ENCODE data around the gene PARD3B.

Gene PARD3B

GRCh38 chr2:205375461-205376448 is 830.5 kb downstream of the PARD3B start:
- DNase-seq = no peak

DNA sequence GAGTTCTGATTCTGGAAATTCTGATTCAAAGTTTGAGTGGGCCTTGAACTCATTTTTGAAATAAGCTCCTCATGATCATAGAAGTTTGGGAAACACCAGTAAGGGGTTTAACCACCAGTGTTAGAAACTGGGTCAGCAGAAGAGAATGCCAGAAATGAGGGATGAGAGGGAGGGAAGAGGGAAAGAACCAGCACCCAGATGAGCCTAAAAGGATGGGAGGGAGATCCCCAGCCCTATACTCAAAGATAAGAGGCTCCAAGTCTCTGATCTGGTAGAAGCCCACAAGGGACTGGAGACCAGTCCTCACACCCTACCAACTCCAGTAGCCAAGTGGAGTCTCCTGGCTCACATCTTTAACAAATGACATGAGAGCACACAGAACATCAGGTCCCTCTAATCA is 832.0 kb downstream of the PARD3B start:
- DNase-seq = no peak

DNA sequence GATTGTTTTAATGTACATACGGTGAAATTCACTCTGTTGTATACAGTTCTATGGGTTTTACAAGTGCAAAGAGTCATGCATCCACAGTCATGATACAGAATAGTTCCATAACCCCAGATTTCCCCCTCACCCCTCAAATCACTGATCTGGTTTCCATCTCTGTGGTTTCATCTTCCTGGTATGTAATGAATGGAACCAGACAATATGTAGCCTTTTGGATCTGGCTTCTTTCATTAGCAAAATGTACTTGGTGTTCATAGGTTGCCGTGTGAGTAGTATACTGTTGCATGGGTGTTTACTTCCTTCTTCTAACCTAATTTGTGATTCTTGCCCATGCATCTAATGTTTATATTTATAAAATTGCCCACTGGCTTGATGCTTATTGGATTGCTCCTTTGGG is 838.3 kb downstream of the PARD3B start:
- no peak for DNase-seq

GRCh38 chr2:205386109-205386508 is 840.8 kb downstream of the PARD3B start:
- no peak for DNase-seq

DNA sequence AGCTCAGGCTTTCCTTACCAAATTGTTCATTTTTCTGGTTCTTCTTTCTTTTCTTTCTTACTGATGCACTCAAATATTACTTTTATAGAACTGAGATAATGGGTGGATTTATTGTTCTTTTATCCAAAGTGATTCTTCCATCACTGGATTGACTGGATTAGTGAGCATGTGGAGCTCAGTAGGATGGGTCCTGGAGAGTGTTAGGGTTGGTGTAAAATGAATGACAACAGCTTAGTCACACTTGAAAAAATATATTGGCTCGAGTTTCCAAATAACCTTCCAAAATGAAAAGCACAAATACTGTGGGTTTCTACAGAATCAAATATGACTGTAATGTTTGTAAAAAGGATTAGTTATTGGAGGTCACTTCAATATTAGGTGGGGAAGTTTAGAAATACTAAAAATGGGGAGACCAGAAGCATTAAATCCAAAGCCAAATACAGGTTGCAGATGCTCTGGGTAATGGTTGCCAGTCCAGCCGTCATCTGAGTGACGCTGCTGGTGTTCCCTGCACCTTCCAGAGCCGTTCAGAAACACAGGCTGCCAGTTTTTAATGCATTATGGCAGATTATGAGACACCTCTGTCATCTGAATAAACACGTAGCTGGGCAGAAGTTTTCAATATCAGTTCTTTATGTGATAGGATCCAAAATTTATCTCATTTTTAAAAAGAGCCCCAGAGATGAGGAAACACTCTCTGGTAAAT is 842.2 kb downstream of the PARD3B start:
- no peak for DNase-seq

DNA sequence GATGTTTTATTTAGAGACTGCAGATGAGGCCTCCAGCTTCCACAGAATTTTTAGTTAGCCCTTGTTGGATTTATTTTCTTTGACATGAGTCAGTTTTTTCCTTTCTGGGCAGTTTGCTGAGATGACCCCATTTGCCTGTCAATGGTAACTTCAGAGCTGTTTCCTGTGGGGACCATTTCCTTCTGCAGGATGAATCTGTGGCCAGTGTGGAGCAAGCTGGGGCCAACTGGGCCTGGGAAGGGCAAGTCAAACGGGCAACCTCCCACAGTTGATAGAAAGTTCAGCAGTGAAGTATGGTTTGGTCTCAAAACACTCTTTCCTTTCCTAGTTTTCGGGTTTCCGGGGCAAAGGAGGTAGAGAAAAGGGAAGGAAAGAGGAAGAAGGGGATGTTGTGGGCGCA is 845.6 kb downstream of the PARD3B start:
- no peak for DNase-seq

DNA sequence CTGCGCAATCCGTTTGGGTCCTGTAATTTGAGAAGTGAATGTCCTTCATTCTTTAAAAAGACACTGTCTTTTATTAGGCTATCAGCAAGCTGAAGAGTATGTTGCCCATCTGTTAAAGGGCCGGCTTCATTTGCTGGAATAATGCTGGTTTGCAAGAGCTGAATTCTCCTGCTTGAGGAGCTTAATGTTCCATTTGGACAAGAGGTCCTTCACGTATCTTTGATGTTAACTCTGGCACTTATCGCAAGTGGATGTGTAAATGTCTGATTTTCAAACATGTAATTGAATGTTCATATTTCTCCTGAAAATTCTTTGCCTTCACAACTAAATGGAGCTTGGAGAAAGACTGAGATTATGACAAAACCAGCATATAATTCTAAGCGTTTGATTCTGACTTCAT is 856.2 kb downstream of the PARD3B start:
- DNase-seq = no peak

GRCh38 chr2:205402011-205402410 is 856.7 kb downstream of the PARD3B start:
- no peak for DNase-seq

- no peak for DNase-seq
These were observed 858.1 kb downstream of the PARD3B start for GRCh38 chr2:205403244-205403825.

GRCh38 chr2:205405194-205405593 is 859.9 kb downstream of the PARD3B start:
- no peak for DNase-seq

- DNase-seq = no peak
These were observed 860.5 kb downstream of the PARD3B start for GRCh38 chr2:205405752-205406151.

DNA sequence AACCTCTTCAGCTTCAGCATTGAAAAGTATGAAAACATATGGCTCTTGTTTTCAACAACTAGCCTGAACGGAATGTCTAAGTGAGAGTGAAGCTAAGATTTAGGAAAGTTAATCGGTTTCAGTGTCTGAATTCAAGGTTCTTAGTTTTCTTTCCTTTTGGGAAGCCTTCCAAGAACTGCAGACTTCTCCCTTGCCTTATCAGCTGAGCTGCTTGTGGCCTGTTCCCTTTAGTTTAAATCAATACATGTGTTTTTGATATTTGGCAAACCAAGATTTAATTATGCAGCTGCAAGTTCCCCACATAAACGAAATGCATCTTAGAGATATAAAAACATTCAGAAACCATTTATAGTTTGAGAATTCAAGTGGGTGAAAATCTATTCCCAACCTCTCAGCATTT is 862.7 kb downstream of the PARD3B start:
- DNase-seq = no peak

DNA sequence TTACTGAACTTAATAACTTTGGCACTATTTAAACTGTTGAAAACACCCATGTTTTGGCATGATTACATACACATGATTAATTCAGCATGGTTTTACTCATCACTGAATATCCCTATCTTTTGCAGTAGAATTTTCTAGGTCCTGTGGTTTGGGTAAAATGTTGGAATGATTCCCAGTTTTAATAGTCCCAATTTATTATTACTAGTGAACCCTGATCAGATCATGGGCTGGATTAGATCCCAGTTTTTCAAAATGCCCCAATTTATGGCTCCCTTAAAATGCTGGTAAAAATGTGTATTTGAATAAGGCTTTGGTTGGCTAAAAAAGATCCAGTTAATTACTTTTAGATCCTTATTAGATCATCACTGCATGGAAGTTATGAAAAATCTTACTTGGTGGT is 863.4 kb downstream of the PARD3B start:
- DNase-seq = no peak

DNA sequence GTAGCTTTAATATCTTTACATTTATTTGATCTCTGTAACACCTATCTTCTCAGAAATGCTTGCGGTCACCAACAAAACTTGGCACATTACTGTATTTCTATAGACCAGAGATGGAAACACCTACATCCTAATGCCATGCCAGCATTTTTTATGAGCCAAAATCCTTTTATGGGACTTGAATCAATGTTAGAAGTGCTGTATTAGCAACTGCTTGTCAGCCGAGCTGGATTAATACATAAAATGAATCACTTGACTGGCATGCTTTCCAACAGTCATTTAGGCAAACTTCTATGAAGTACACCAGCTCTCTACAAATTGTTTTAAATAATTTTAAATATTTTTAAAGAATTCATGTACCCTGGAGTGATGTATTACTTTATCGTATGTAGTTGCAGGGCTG is 864.1 kb downstream of the PARD3B start:
- DNase-seq = no peak

- DNase-seq = no peak
These were observed 866.3 kb downstream of the PARD3B start for GRCh38 chr2:205411558-205411957.

DNA sequence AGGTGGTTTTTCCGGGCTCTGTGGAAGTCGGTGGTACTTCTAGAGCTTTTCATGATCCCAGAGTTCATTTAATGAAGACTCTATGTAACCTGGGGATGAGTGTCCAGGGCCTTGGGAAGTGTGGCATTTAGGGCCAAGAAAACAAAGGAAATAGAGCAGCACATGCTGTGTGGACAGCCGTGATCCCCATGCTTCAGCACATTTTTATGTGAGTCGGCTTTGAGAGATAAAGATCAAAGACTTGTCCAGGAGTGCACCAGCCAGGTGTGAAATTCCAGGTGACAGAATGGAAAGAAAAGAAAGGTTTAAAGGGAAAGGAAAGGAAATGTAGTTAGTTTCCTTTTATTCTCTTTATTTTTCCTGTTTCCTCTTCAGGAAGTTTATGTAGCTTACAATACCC is 879.1 kb downstream of the PARD3B start:
- no peak for DNase-seq

DNA sequence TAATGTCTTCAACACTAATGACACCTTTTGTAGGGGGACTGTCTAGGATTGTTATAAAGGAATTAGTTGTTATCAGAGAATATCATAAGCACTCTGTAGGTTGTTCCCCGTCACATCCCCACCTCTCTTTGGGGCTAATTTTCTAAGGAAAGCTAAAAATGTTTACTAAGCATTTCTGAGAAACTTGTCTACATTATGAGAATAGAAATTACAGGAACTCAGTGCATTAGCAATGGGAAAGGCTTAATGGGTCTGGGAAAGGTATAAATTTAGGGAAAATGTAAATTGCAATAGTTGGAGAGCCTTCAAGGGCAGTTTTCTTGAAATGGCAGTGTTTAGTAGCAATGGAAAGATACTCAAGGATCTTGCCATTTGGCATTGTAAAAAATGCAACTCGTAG is 879.8 kb downstream of the PARD3B start:
- DNase-seq = no peak

GRCh38 chr2:205427112-205427511 is 881.8 kb downstream of the PARD3B start:
- DNase-seq = no peak

DNA sequence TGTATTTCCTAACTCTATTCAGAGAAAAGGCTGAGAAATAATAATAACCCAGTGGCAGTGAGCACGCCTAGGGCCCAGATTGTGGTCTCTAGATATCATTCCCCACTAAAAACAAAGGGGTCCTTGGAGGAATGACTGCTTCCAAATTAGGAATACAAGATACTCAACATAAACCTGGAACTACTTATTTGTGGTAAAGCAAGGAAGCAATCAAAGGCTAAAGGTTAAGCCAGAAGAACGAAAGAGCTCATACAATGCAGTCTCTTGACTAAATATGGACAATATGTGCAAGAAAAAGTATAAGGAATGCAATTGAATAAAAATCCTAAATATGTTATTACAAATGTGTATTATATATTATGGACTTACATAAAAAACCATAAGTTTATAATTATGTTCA is 883.5 kb downstream of the PARD3B start:
- DNase-seq = no peak

- no peak for DNase-seq
These were observed 890.7 kb downstream of the PARD3B start for GRCh38 chr2:205435970-205436369.

- no peak for DNase-seq
These were observed 893.0 kb downstream of the PARD3B start for GRCh38 chr2:205438241-205438640.

GRCh38 chr2:205439621-205440020 is 894.3 kb downstream of the PARD3B start:
- no peak for DNase-seq

- no peak for DNase-seq
These were observed 896.2 kb downstream of the PARD3B start for GRCh38 chr2:205441524-205441923.

DNA sequence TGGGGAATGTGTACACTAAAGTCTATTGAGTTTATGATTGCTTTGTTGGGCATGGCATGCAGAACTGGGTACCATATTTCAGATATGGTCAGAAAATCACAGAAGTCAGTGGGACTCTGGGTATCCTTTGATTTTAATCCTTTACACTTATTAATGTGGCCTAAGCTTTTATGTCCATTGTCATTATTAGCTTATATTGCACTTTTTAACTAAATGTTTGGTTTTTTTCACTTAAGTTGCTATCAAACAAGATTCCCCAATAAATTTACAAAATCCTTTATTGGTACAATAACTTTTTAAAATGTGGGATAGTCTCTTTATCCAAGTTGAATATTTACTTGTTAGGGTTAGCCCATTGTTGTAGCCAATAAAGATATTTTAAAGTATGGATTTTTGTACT is 902.9 kb downstream of the PARD3B start:
- no peak for DNase-seq
